Mucosa of rectum (tissue), 2 donors: ENCODE data around the gene CHD5.

ENCODE experiments used
- H3K27ac ChIP-seq, 2 donors: one replicate each; pipeline ENCODE4 v1.7.0; 2013; ENCODE audit warnings: inconsistent platforms in 2 of 2, low read depth in 2 of 2, low read length in 2 of 2
- H3K27me3 ChIP-seq, 2 donors: one replicate each; pipeline ENCODE4 v1.7.0; 2013; ENCODE audit warnings: low read length in 2 of 2; ENCODE audit not compliant: control insufficient read depth in 2 of 2, insufficient read depth in 2 of 2
- H3K36me3 ChIP-seq, 2 donors: one replicate each; pipeline ENCODE4 v1.7.0; 2013; ENCODE audit warnings: low read length in 2 of 2; ENCODE audit not compliant: control insufficient read depth in 2 of 2, insufficient read depth in 2 of 2
- H3K4me1 ChIP-seq, 2 donors: one replicate each; pipeline ENCODE4 v1.7.0; 2013; ENCODE audit warnings: low read length in 2 of 2, mild to moderate bottlenecking in 1 of 2; ENCODE audit not compliant: control insufficient read depth in 2 of 2, insufficient read depth in 2 of 2
- H3K4me3 ChIP-seq, 2 donors: one replicate each; pipeline ENCODE4 v1.7.0; 2013; ENCODE audit warnings: low read length in 2 of 2
- H3K9ac ChIP-seq, 2 donors: one replicate each; pipeline ENCODE4 v1.7.0; 2013; ENCODE audit warnings: low read length in 2 of 2, low read depth in 1 of 2, mild to moderate bottlenecking in 1 of 2
- H3K9me3 ChIP-seq, 2 donors: one replicate each; pipeline ENCODE4 v1.7.0; 2013; ENCODE audit warnings: low read length in 2 of 2; ENCODE audit not compliant: control insufficient read depth in 2 of 2
- donor health status: healthy.
- donor health status: Normal muscosa, but diverticular disease.

The CHD5 gene

GRCh38 chr1:6211731-6212130, 31.6 kb upstream of the CHD5 start:
- no peak overlapping the region for H3K4me3 ChIP-seq
- no peak overlapping the region for H3K27ac ChIP-seq
- H3K4me1 ChIP-seq: peaks cover 4 to 15% of the 10 kb centered on the region in 2 donors
- no peaks in the 10 kb centered on the region for H3K9me3 ChIP-seq
- H3K27me3 ChIP-seq: no peaks in the 10 kb centered on the region
- H3K9ac ChIP-seq: no peak overlapping the region
- no peaks in the 10 kb centered on the region for H3K36me3 ChIP-seq

- Histone ChIP-seq H3K4me1 (peaks cover 4 to 21% of the 10 kb centered on the region in 2 donors), H3K9ac (no peak overlapping the region), H3K9me3 (no peaks in the 10 kb centered on the region), H3K27ac (no peak overlapping the region), H3K27me3 (no peaks in the 10 kb centered on the region), H3K36me3 (no peaks in the 10 kb centered on the region), H3K4me3 (no peak overlapping the region)
Measured at GRCh38 chr1:6210591-6211355, 30.7 kb upstream of the CHD5 start.

- peak overlapping the region; percentile 48 to 60 for H3K4me3 ChIP-seq
- no peaks in the 10 kb centered on the region for H3K9me3 ChIP-seq
- H3K36me3 ChIP-seq: no peaks in the 10 kb centered on the region
- peaks cover 7 to 23% of the 10 kb centered on the region in 2 donors for H3K4me1 ChIP-seq
- H3K9ac ChIP-seq: no peak overlapping the region
- no peak overlapping the region for H3K27ac ChIP-seq
- H3K27me3 ChIP-seq: no peaks in the 10 kb centered on the region
Measured at GRCh38 chr1:6209661-6210580, 29.8 kb upstream of the CHD5 start.

- Histone ChIP-seq H3K27me3 (no peaks in the 10 kb centered on the region), H3K9me3 (no peaks in the 10 kb centered on the region), H3K9ac (no peak overlapping the region), H3K36me3 (no peaks in the 10 kb centered on the region), H3K4me1 (peaks cover 10 to 27% of the 10 kb centered on the region in 2 donors), H3K4me3 (peak overlapping the region; percentile 48 to 60), H3K27ac (no peak overlapping the region)
Measured at GRCh38 chr1:6208723-6209660, 28.9 kb upstream of the CHD5 start.

- Histone ChIP-seq H3K36me3 (no peaks in the 10 kb centered on the region), H3K27me3 (no peaks in the 10 kb centered on the region), H3K9ac (no peak overlapping the region), H3K4me1 (peaks cover 10 to 27% of the 10 kb centered on the region in 2 donors), H3K27ac (no peak overlapping the region), H3K4me3 (no peak overlapping the region), H3K9me3 (no peaks in the 10 kb centered on the region)
Measured at GRCh38 chr1:6207921-6208320, 27.8 kb upstream of the CHD5 start.

- Histone ChIP-seq H3K4me3 (peak overlapping the region in 1 of 2 donors; percentile 84), H3K36me3 (no peaks in the 10 kb centered on the region), H3K27ac (no peak overlapping the region), H3K4me1 (peaks cover 10 to 27% of the 10 kb centered on the region in 2 donors), H3K27me3 (no peaks in the 10 kb centered on the region), H3K9ac (no peak overlapping the region), H3K9me3 (no peaks in the 10 kb centered on the region)
Measured at GRCh38 chr1:6207075-6207885, 27.2 kb upstream of the CHD5 start.

GRCh38 chr1:6206520-6206855, 26.4 kb upstream of the CHD5 start:
- H3K9me3 ChIP-seq: no peaks in the 10 kb centered on the region
- peak overlapping the region; percentile 68 to 84 for H3K4me3 ChIP-seq
- H3K36me3 ChIP-seq: no peaks in the 10 kb centered on the region
- peak overlapping the region in 1 of 2 donors; percentile 83 for H3K9ac ChIP-seq
- peak overlapping the region in 1 of 2 donors; percentile 59 for H3K27ac ChIP-seq
- H3K27me3 ChIP-seq: no peaks in the 10 kb centered on the region
- H3K4me1 ChIP-seq: peaks cover 10 to 27% of the 10 kb centered on the region in 2 donors

- Histone ChIP-seq H3K4me1 (peaks cover 10 to 27% of the 10 kb centered on the region in 2 donors), H3K9ac (peak within 1 kb of the TSS; percentile 38 to 83), H3K27me3 (no peaks in the 10 kb centered on the region), H3K36me3 (no peaks in the 10 kb centered on the region), H3K4me3 (peak within 1 kb of the TSS; percentile 68 to 84), H3K9me3 (no peaks in the 10 kb centered on the region), H3K27ac (peak within 1 kb of the TSS; percentile 63 to 87)
Measured at GRCh38 chr1:6205849-6206519, 25.9 kb upstream of the CHD5 start, which contains the start of gene RNF207. Gene RNF207 (plus strand): TSS chr1:6206119. CDS start chr1:6206536, 417 bp downstream.
